ENCODE measurements around the gene TRPM5.
A peak's percentile ranks its signal among the peaks of the same experiment; 100 is the strongest.

TRPM5 gene

DNA sequence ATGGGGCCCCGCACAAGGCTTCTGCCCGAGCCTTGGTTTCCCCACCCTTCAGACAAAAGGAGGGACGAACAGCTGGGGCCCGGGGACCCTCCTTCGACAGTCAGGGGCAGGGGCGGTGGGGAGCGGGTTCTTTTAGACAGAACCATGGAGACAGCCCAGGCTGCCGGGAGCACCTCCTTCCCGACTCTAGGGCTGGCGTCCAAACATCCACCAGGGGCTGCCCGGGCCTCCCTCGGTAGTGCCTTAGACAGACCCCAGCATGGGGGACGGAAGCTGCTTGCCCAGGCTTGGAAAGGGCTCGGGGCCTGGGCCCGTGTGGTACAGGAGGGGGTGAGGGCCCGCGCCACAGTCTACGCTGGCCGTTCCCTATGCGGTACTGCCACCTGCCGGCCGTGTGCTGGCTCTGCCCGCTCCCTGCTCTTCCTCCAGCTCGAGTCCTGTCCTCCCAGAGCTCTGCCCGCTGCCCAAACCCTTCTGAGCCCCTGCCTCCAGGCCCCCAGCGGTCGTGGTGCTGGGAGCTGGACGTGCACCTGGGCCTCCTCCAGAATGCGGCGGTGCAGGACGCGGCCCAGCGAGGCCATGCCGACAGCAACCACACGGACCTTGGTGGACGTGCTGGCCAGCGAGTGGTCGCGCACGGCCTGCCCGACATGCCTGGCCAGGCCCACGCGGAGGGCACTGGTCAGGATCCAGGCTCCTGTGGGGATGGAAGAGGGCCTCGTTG lies 23.6 kb downstream of the TRPM5 start:
- DNase-seq, result peak; percentile 71

DNA sequence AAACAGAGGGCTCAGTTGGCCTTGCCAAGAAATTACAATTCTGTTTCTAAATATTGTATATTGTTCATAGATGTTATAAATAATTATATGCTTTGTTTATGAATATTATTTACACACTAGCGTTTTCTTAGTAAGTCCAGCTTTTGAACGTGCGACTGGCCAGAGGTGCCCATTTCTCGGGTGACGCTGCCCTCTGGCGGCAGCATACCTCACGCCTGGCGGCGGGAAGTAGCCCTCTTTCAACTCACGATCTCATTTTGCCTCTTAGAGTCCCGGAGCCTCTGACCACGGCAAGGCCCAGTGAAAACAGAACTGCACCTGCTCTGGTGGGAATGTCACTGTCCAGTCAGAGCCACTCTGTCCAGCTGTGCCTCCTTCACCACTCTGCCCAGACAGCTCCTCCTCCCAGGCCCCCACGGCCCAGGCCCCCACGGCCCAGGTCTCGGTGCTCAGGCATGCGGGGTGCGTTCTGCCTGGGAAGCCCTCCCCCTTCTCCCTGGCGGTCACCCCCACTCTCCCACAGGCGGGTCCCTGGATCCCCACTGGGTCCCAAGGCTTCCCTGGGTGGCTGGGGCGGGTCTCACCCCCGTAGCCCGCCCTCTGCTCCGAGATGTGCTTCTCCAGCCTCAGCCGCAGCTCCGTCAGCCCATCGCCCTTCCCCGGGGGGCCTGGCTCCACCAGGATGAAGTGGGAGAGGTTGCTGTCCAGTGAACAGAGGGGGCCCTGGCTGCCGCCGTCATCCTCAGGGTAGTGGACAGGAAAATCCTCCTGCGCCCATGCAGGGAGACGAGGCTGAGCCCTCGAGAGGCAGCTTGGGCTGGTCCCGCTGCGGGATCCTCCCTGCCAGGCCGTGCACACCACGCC lies 24.4 kb downstream of the TRPM5 start:
- DNase-seq, result peak; percentile 61

DNA sequence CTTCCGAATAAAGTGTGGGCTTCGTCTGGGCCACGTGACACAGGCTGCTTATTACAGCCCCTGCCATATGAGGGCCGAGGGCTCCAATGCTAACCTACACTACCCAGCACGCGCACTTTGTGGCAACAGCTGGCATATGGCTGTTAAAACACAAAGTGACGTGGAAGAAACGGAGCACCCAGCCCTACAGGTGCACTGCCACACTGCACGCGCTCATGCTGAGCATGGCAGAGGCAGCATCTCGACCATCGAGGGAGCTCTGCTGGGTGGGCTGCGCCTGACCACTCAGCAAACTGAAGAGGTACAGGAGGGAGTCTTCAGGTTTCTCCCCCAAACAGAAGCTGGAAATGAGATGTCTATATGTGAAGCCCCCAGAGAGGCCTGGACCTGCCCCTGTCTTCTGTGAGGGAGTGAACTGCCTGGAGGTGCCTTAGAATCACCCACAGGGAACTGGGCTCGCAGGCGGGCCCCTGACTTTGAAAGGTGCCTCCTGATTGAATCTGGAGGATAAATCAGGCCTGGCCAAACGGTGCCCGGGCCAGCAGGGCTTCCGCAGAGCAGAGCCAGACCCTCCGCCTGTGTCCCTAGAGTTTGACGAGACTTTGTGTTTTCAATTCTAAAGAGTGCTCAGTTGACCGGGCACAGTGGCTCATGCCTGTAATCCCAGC lies 25.5 kb downstream of the TRPM5 start:
- DNase-seq, result no peak

DNA sequence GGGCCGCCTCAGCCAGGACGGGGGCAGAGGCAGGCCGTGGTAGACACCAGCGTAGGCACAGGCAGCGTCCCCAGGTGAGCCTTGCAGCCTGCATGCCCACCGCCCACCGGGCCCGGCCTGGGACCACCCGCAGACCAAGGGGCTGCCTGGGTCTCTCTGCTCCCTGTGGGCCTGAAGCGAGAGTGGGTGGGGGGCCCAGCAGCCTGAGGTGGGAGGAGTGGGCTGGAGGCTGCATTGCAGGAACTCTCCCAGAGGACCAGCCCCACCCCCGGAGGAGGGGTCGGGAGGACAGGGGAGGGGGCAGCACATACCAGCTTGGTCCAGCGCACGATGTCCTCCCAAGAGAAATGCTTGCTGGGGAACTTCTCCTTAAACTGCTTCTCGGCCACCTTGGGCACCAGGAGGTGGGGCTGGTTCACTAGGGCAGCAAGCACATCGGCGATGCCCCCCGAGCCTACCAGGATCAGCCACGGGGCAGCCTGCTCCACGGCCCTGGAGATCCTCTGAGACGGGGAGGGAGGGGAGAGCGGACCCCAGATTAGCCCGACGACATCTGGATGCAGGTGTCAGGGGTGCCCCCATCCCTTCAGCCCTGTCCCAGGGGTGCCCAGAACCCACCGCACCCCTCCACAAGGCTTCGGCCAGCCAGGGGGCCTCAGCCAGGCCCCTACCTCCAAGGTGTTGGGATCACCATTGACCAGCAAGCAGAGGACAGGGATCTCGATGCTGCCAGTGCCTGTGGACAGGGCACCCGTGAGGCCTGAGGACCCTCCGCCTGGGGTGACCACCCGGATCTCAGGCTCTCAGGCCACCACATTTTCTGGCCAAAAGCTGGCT lies 26.2 kb downstream of the TRPM5 start:
- no peak for DNase-seq

DNA sequence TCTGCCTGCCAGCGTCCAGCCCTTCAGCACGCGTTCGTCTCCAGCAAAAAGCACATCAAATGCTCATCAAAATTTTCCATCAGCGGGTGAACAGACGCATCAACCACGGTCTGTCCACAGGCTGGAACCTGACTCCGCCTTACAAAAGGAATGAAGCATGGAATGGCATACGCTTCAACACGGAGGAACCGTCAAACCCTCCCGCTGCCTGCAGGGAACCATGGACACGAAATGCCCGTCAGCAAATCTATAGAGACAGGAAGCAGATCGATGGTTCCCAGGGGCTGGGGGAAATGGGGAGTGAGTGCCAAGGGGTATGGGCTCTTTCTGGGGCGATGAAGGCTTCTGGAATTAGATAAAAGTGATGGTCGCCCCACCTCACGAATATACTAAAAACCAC lies 27.5 kb downstream of the TRPM5 start:
- DNase-seq, result no peak

DNA sequence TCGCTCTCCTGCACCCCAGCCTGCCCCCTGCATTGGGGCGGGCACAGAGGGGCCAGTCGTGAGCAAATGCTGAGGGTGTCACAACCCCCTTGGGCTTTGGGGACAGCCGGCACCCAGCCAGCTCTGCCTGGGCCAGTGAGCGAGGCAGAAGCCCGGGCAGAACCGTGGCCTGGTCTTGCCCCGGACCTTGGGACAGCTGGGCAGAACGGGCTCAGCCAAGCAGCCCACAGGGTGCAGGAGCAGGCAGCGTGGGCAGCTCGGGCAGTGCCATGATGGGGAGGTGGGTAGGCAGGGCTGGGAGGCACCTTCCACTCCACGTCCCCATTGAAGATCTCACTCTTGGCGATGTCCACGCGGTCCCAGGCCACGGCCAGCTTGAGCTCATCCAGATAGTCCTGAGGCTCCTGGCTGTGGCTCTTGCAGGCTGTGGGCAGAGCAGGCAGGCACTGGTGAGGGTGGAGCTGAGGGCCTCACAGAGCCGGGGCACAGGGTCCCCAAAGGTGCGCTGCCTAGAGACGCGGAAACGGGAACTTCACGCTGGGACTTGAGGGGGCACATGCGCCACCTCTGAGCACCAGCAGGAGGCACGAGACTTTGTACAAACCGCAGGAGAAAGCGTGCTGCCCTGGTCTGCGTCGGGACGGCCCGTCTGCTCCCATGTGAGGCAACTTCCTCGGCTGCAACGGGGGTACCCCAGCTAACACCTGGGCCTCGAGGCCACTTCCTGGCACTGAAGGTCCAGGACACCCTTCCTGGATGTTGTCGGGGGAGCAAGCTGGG lies 28.5 kb downstream of the TRPM5 start:
- no peak for DNase-seq

GRCh38 chr11:2415171-2415570 lies 29.1 kb downstream of the TRPM5 start:
- DNase-seq, result no peak

DNA sequence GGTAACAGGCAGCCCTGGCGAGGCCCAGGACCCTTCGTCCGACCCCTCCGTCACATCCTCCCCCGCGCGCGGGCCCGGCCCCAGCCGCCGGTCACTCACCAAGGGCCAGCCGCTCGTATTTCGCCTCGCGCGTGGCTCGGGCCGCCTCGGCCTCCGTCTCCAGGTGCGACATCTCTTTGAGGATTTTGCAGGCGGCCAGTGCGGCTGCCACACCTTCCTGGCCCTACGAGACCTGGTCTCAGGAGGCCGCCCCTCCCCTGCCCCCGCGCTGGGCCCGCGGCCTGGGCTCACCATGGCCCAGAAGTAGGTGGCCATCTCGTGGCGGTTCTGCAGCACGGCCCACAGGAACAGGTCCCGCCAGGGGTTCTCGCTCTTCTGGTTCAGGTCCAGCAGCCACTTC lies 29.7 kb downstream of the TRPM5 start:
- no peak for DNase-seq

DNA sequence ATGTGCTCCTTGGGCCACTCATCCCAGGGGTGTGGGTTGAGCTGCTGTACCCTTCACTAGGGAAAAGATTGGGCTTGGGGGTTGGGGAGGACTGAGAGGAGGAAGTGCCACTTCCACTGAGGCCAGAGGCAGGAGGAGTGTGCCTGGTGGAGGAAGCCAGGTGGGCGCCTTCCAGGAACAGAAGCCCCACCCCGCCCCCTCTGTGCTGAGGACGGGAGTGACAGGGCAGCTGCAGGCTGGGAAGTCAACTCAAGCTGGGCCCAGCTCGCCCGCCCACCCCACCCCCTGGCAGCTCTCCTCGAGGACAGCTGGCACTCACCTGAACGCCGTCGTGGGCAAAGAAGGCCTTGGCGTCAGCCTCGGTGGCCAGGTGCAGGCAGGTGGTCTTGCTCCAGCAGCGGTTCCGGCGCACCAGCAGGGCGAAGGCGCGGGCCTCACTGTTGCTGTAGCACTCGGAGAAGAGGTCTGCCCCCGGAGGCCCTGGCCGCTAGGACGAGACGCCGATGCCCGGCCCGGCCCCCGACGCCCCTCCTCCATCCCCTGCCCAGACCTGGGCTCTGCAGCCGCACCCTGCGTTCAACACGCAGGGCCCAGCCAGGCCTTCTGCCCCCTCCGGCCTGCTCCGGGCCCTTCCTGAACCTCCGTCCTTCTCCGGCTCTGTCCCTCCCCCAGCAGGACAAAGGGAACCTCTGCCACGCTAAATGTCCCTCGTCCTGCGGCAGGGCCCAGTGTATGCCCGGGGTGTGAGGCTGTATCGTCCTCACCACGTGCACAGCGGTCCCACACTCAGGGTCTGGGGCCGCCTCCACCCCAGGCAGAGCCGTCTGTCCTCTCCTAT lies 30.4 kb downstream of the TRPM5 start:
- no peak for DNase-seq

DNA sequence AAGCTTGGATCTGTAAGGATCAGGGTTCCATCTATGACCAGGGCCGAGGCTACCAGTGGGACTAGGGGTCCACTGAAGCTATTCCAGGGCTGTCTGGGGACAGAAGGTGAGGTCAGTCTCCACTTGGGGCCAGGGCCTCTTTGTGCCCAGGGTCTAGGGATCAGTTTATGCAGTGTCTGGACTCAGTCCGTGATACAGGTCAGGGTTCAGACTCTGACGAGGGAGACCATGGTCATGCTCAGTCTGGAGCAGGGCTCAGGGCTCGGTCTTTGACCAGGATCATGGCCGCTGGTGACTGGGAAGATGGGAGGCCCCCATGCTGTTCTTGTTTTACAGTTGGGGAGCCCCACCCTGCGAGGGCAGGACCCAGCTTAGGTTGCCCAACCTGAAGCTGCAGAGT lies 32.0 kb downstream of the TRPM5 start:
- no peak for DNase-seq

- DNase-seq, result no peak
Measured at GRCh38 chr11:2411446-2412305, 32.6 kb downstream of the TRPM5 start.

DNA sequence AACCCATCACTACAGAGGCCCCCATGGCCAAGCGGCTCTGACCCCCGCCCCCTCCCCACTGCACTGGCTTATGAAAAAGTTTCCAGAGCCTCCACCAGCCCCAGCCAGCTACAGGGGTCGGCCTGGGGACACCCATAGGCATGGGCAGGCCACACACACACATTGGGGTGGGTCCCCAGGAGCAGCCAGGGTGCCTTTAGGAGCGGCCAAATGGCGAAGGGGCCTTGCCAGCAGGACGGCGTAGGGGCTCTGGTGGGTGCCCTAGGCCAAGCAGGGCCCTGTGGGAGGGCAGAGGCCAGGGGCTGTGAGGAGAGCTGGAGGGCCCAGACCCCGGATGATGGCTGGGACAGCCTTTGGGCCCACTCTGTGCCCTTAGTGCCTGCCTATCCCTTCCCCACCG lies 33.7 kb downstream of the TRPM5 start:
- no peak for DNase-seq

DNA sequence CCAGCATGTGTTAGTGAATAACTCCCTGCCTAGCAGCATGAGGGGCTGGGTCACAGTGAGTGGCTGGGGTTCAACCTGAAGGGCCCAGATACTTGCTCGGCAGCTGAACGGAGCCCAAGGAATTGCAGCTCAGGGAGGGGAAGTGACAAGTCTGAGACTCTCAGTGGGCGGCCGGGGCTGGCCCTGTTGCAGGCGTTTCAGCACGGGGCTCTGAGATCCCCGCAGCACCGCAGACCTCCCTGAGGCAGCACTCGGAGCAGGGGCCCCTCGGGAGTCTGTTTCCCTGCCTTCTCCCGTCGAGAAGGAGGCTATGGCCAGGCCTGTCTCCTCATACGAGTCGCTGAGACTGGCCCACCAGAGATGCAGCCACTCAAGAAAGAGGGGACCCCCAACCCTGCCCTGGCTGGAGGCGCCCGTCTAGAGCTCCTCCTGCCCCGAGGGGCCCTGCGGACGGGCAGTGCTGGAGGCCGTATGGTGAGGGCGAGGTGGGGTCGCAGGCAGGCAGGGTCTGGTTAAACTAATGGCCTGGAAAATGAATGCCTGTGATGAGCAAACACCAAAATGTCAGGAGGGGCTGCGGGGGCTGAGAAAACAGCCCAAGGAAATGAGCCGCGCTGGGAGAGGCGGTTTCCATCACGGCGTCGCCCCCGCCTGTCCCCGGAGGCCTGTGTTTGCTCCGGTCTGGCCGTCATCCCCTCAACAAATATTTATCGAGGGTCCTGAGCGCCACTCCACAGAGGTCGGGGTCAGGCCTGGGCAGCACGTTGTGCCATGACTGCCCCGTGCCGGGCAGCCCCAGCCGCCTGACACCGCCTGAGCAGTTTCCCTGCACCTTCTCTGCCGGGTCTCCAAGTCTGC lies 34.5 kb downstream of the TRPM5 start:
- no peak for DNase-seq

DNA sequence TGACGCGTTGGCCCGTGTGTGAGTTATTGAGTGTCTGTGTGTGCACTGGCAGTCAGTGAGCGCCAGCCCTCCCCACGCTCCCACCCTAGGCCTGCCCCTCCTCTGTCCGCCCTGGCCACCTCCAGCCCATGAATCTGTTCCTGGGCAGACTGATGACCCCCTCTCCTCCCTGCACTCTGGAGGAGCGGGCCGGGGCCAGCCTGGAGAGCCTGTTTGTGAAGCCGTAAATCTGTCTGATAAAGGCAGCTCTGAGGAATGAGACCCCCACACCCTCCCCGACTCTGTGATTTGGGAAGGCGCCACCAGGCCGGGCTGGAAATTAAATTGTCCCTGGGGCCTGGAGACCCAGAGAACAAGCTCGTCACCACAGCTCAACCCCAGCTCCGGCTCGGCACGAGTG lies 35.2 kb downstream of the TRPM5 start:
- DNase-seq, result no peak

- DNase-seq, result no peak
Measured at GRCh38 chr11:2408671-2409070, 35.6 kb downstream of the TRPM5 start.

GRCh38 chr11:2406878-2407410 lies 37.4 kb downstream of the TRPM5 start:
- DNase-seq, result no peak

DNA sequence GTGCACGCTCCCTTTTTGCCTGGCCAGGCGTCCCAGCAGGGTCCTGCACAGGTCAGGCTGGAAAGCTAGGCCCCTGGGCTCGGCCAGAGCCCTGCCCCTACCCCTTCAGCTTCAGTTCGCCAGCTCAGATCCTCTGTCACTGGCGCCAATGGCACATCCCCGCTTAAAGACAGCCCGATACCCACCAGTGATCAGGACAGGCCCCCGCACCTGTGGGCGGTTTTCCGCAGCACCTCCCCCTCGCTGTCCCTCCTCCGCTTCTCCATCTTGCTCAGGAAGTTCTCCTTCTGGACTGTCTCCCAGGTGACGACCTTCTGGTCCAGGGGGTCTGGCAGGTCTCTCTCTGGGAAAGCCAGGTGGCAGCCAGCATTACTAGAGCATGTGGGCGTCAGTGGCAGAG lies 37.9 kb downstream of the TRPM5 start:
- no peak for DNase-seq

DNA sequence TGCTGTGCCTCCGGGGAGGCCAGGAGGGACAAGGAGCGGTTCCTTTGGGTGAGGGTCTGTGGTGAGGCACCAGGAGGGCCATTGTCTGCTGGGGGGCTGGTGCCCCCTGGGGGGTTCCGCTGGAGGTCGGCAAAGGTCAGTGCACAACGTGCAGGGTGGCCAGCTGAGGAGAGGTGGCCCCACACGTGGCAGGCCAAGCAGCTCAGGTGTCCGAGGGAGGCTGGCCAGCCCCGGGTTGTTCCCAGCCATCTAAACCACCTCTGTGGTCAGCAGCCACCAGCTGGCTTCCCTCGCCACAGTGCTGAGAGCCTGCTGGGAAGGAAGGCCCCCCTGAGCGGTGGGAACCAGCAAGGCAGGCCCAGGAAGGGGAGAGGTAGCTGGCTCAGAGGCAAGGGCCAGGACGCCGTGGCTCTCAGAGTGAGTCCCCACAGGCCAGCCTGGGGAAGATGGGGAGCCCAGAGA lies 39.5 kb downstream of the TRPM5 start:
- no peak for DNase-seq
